Epidermal melanocyte (primary cell): ENCODE measurements around the gene CTXND2.

Experiments used
- DNase-seq: peaks from one replicate; pipeline ENCODE4 v3.0.0; 2011; ENCODE audit warnings: low spot score; ENCODE audit not compliant: insufficient read length

The CTXND2 gene

GRCh38 chr1:150960646-150961045, 73.7 kb downstream of the CTXND2 start:
- DNase-seq: no peak

- DNase-seq: no peak
Measured at GRCh38 chr1:150961756-150962155, 74.8 kb downstream of the CTXND2 start.
